HG02852 (cell line): ENCODE measurements around the gene ZNF813.
"Not testable (repeated sequence)": the region's sequence is repeated elsewhere in the genome, so short reads cannot be mapped to it uniquely, and the experiment has no call there.

Experiments
- ATAC-seq: cut with Tn5 transposase; IDR thresholded peaks from one replicate; pipeline ENCODE4 v1.9.1; 2021; ENCODE audit warnings: mild to moderate bottlenecking, moderate library complexity; ENCODE audit not compliant: unreplicated experiment

Gene ZNF813

GRCh38 chr19:53475470-53475869, 7.9 kb downstream of the ZNF813 start:
- ATAC-seq, result not testable (repeated sequence)

- ATAC-seq, result not testable (repeated sequence)
These were observed 16.2 kb downstream of the ZNF813 start for GRCh38 chr19:53483751-53484150.

- no peak for ATAC-seq
These were observed 17.8 kb downstream of the ZNF813 start for GRCh38 chr19:53485046-53486004.

- no peak for ATAC-seq
These were observed 24.6 kb downstream of the ZNF813 start for GRCh38 chr19:53492153-53492552.

- ATAC-seq, result not testable (repeated sequence)
These were observed 29.9 kb downstream of the ZNF813 start for GRCh38 chr19:53497311-53498023.

- not testable (repeated sequence) for ATAC-seq
These were observed 30.5 kb downstream of the ZNF813 start for GRCh38 chr19:53498024-53498395.

- not testable (repeated sequence) for ATAC-seq
These were observed 35.6 kb downstream of the ZNF813 start for GRCh38 chr19:53503151-53503550.

- not testable (repeated sequence) for ATAC-seq
These were observed 36.3 kb downstream of the ZNF813 start for GRCh38 chr19:53503671-53504364.

- not testable (repeated sequence) for ATAC-seq
These were observed 36.8 kb downstream of the ZNF813 start for GRCh38 chr19:53504365-53504703.

GRCh38 chr19:53504885-53505284, 37.4 kb downstream of the ZNF813 start:
- no peak for ATAC-seq

- no peak for ATAC-seq
These were observed 39.2 kb downstream of the ZNF813 start for GRCh38 chr19:53506728-53507127.

- no peak for ATAC-seq
These were observed 40.2 kb downstream of the ZNF813 start for GRCh38 chr19:53507523-53508442.

- ATAC-seq, result no peak
These were observed 41.9 kb downstream of the ZNF813 start for GRCh38 chr19:53509443-53509842.

GRCh38 chr19:53509845-53510244, 42.3 kb downstream of the ZNF813 start:
- no peak for ATAC-seq

GRCh38 chr19:53511357-53511756, 43.8 kb downstream of the ZNF813 start:
- no peak for ATAC-seq

GRCh38 chr19:53511933-53512374, 44.4 kb downstream of the ZNF813 start:
- ATAC-seq, result no peak

GRCh38 chr19:53515047-53515446, 47.5 kb downstream of the ZNF813 start:
- ATAC-seq, result not testable (repeated sequence)

- no peak for ATAC-seq
These were observed 49.7 kb downstream of the ZNF813 start for GRCh38 chr19:53517114-53517741.

- ATAC-seq, result no peak
These were observed 50.6 kb downstream of the ZNF813 start for GRCh38 chr19:53518121-53518520.

GRCh38 chr19:53518716-53519115, 51.2 kb downstream of the ZNF813 start:
- ATAC-seq, result no peak
